Caco-2 (cell line): ENCODE results near the gene PDE10A. TPM values are rescaled to one million over a fixed set of nuclear protein-coding genes. Genes with fewer than 3 reads are reported as not detected.

Source experiments
- BruUV-seq: library from RNA; stranded (reverse); fragments of 400-500 nt; replicated peaks from 2 replicates; lab custom pipeline; 2021; lab: Mats Ljungman, UMichigan
- CTCF ChIA-PET: fragments of 300-600 bp; sonication (Branson Sonifier 250); formaldehyde crosslinking; loops from one replicate; lab custom pipeline; 2022; ENCODE audit warnings: antibody characterized with exemption; lab: Charles Lee
- POLR2A ChIA-PET: fragments of 300-600 bp; sonication (Branson Sonifier 250); formaldehyde crosslinking; loops from one replicate; lab custom pipeline; 2022; ENCODE audit warnings: antibody characterized with exemption; lab: Charles Lee
- DNase-seq, 2 experiments: peaks; one replicate each; pipeline versions ENCODE4 v3.0.0 to v3.0.0-alpha.2; 2020 to 2022
- H3K27me3 ChIP-seq: replicated peaks from 2 replicates; pipeline ENCODE4 v1.6.0; 2011; ENCODE audit warnings: low read length; ENCODE audit not compliant: control insufficient read depth, insufficient read depth
- H3K36me3 ChIP-seq: 2 replicates; pipeline ENCODE4 v1.5.1; 2011; ENCODE audit warnings: low read length; ENCODE audit not compliant: control insufficient read depth, insufficient read depth
- H3K4me1 ChIP-seq: fragments of 250-450 bp; sonication (Bioruptor Pico); 2 replicates; pipeline ENCODE4 v1.5.1; 2020; ENCODE audit warnings: mild to moderate bottlenecking
- H3K4me3 ChIP-seq: 2 replicates; pipeline ENCODE4 v1.5.1; 2011; ENCODE audit warnings: low read depth, mild to moderate bottlenecking, control low read depth, low read length
- H3K9me3 ChIP-seq: fragments of 250-450 bp; sonication (Bioruptor Pico); 2 replicates; pipeline ENCODE4 v1.5.1; 2020; ENCODE audit warnings: mild to moderate bottlenecking, moderate library complexity
- H3K27ac Mint-ChIP-seq: one replicate; pipeline ENCODE4 v1.8.0; 2022; ENCODE audit warnings: mixed read lengths; ENCODE audit not compliant: unreplicated experiment
- H3K27me3 Mint-ChIP-seq: one replicate; pipeline ENCODE4 v1.8.0; 2022; ENCODE audit warnings: mixed read lengths; ENCODE audit not compliant: insufficient read depth, unreplicated experiment
- H3K36me3 Mint-ChIP-seq: one replicate; pipeline ENCODE4 v1.8.0; 2022; ENCODE audit warnings: mild to moderate bottlenecking, mixed read lengths; ENCODE audit not compliant: insufficient read depth, unreplicated experiment
- H3K4me1 Mint-ChIP-seq: one replicate; pipeline ENCODE4 v1.8.0; 2022; ENCODE audit warnings: low read depth, mixed read lengths; ENCODE audit not compliant: unreplicated experiment
- H3K4me3 Mint-ChIP-seq: one replicate; pipeline ENCODE4 v1.8.0; 2022; ENCODE audit warnings: mild to moderate bottlenecking, moderate library complexity, mixed read lengths; ENCODE audit not compliant: unreplicated experiment
- H3K9me3 Mint-ChIP-seq: one replicate; pipeline ENCODE4 v1.8.0; 2022; ENCODE audit warnings: mixed read lengths; ENCODE audit not compliant: unreplicated experiment
- CTCF ChIP-seq, 2 experiments: fragments of 200-600 bp in 1 of 2; IDR thresholded peaks; 1 replicate in 1 of 2; 2 replicates in 1 of 2; pipeline versions ENCODE4 v1.5.1 to v1.8.0; 2011 to 2022; ENCODE audit warnings: antibody characterized with exemption in 1 of 2, control low read depth in 1 of 2, inconsistent platforms in 1 of 2, low read depth in 1 of 2, low read length in 1 of 2, mild to moderate bottlenecking in 1 of 2, moderate library complexity in 1 of 2; ENCODE audit not compliant: insufficient read depth in 1 of 2, severe bottlenecking in 1 of 2, unreplicated experiment in 1 of 2
- intact Hi-C: fragments of 100-400 bp; cut with micrococcal nuclease; formaldehyde crosslinking; loops from one replicate; pipeline ENCODE4 v1.10.0; 2022; ENCODE audit not compliant: unreplicated experiment
- total RNA-seq: library from RNA; stranded (reverse); gene quantifications from 2 replicates; pipeline ENCODE4 v1.2.3, GENCODE V29; 2022

The PDE10A gene
- total RNA-seq, 1 experiment from 2014 or later = 3.4 TPM

GRCh38 chr6:165636402-165637048 is 26.5 kb downstream of the PDE10A start:
- ChIA-PET CTCF (no interaction called here), POLR2A (no interaction called here)
- Mint-ChIP-seq H3K9me3 (no peaks in the 10 kb centered on the region), H3K4me1 (peaks cover 20% of the 10 kb centered on the region), H3K36me3 (no peaks in the 10 kb centered on the region), H3K4me3 (no peak overlapping the region), H3K27ac (peak overlapping the region; percentile 20), H3K27me3 (no peaks in the 10 kb centered on the region)
- H3K27me3 ChIP-seq = peaks cover 1% of the 10 kb centered on the region; the same call in 1 of the 2 replicates
- H3K9me3 ChIP-seq = no peaks in the 10 kb centered on the region
- no TSS peak for BruUV-seq
- no peak for DNase-seq
- no peaks in the 10 kb centered on the region for H3K36me3 ChIP-seq
- 0 out of 2 replicates have a peak, but pooled peaks cover 11% of the 10 kb centered on the region for H3K4me1 ChIP-seq
- intact Hi-C loops = loop anchor here (10.0 kb wide), 2 partner anchors 192 to 218 kb away; no protein-coding TSS in a partner anchor
- TF ChIP-seq CTCF (IDR thresholded peaks at IDR 0.05; ENCODE audit: insufficient read depth in 1 of 2, low read depth in 1 of 2, low read length in 1 of 2, severe bottlenecking in 1 of 2, unreplicated experiment in 1 of 2) = no peak
- no peak overlapping the region for H3K4me3 ChIP-seq

GRCh38 chr6:165635965-165636364 is 27.1 kb downstream of the PDE10A start:
- BruUV-seq = no TSS peak

More at GRCh38 chr6:165635965-165636364, 27.1 kb downstream of the PDE10A start:
- H3K27me3 ChIP-seq = peaks cover 1% of the 10 kb centered on the region; the same call in 1 of the 2 replicates
- no peaks in the 10 kb centered on the region for H3K9me3 ChIP-seq
- Mint-ChIP-seq H3K4me3 (no peak overlapping the region), H3K27ac (peak overlapping the region; percentile 20), H3K27me3 (no peaks in the 10 kb centered on the region), H3K36me3 (no peaks in the 10 kb centered on the region), H3K4me1 (peaks cover 20% of the 10 kb centered on the region), H3K9me3 (no peaks in the 10 kb centered on the region)
- DNase-seq = no peak
- intact Hi-C loops = loop anchor here (10.0 kb wide), 2 partner anchors 191 to 219 kb away; no protein-coding TSS in a partner anchor
- no peaks in the 10 kb centered on the region for H3K36me3 ChIP-seq
- no peak for TF ChIP-seq CTCF (IDR thresholded peaks at IDR 0.05; ENCODE audit: insufficient read depth in 1 of 2, low read depth in 1 of 2, low read length in 1 of 2, severe bottlenecking in 1 of 2, unreplicated experiment in 1 of 2)
- peaks cover 12% of the 10 kb centered on the region; the same call in 1 of the 2 replicates for H3K4me1 ChIP-seq
- POLR2A ChIA-PET = no interaction called here
- no peak overlapping the region for H3K4me3 ChIP-seq
- CTCF ChIA-PET = no interaction called here
